ENCODE data around the gene BRD7.

DNA sequence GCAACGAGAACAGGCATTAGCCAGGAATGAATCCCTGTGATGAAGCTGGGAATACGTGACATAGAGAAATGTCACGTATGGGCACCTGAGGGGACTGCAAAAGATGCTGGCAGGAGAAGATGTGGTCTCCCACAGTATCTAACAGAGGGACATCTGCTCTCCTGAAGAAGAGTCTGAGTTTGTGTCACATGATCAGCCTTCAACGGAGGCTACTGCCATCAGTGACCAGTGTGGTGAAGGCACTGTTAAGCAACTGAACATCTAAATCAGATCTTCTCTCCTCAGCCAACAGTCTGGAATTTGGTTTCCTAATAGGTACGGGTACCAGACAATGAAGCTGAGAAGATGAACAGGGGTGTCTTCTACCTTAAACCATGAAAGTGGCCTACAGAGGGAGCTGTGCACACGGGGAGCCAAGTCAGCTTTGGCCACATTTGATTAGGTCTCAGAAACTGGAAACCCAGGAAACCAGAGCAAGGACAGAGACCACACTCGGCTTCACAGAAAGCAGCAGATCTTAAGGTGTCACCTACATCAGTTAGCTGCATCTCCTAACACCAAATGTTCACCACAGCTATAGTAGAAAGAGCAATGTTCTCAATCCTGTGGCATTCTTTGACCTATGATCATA is 41.8 kb downstream of the BRD7 start:
- no peak for TF ChIP-seq POLR2AphosphoS5 (IDR thresholded peaks at IDR 0.05)
- TF ChIP-seq, protein P1, sequence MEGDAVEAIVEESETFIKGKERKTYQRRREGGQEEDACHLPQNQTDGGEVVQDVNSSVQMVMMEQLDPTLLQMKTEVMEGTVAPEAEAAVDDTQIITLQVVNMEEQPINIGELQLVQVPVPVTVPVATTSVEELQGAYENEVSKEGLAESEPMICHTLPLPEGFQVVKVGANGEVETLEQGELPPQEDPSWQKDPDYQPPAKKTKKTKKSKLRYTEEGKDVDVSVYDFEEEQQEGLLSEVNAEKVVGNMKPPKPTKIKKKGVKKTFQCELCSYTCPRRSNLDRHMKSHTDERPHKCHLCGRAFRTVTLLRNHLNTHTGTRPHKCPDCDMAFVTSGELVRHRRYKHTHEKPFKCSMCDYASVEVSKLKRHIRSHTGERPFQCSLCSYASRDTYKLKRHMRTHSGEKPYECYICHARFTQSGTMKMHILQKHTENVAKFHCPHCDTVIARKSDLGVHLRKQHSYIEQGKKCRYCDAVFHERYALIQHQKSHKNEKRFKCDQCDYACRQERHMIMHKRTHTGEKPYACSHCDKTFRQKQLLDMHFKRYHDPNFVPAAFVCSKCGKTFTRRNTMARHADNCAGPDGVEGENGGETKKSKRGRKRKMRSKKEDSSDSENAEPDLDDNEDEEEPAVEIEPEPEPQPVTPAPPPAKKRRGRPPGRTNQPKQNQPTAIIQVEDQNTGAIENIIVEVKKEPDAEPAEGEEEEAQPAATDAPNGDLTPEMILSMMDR (IDR thresholded peaks at IDR 0.05) = peak in 1 of 2 donors; percentile 37
